Lower lobe of right lung (tissue), 2 donors: ENCODE results near the gene LRCH1. TPM values are rescaled to one million over a fixed set of nuclear protein-coding genes. Genes with fewer than 3 reads are reported as not detected.

Experiments
- ATAC-seq, 2 donors: fragments of 200-7000 bp; cut with Tn5 transposase; one replicate each; pipeline ENCODE4 v1.9.1; 2020 to 2022; ENCODE audit warnings: mild to moderate bottlenecking in 2 of 2, moderate library complexity in 2 of 2
- DNase-seq: peaks from one replicate; pipeline ENCODE4 v3.0.0-alpha.2; 2020
- H3K27ac ChIP-seq: fragments of 200-600 bp; one replicate; pipeline ENCODE4 v1.8.0; 2022
- H3K27me3 ChIP-seq: fragments of 200-600 bp; one replicate; pipeline ENCODE4 v1.8.0; 2022; ENCODE audit warnings: low read depth
- H3K36me3 ChIP-seq: fragments of 200-600 bp; one replicate; pipeline ENCODE4 v1.8.0; 2022; ENCODE audit warnings: mild to moderate bottlenecking
- H3K4me1 ChIP-seq: fragments of 200-600 bp; one replicate; pipeline ENCODE4 v1.8.0; 2022
- H3K4me3 ChIP-seq: fragments of 200-600 bp; one replicate; pipeline ENCODE4 v1.8.0; 2022; ENCODE audit warnings: mild to moderate bottlenecking
- H3K9me3 ChIP-seq: fragments of 200-600 bp; one replicate; pipeline ENCODE4 v1.8.0; 2022
- intact Hi-C: fragments of 100-400 bp; cut with DNase I; formaldehyde crosslinking; loops from one replicate; pipeline ENCODE4 v1.11.0; 2022
- total RNA-seq: library from RNA; stranded (reverse); fragmentation: NEBNext Ultra II Directional; extraction: Animal tissue kit (Norgen Biotek cat#: 25700); gene quantifications from one replicate; pipeline ENCODE4 v1.2.1, GENCODE V29; 2021
- TF ChIP-seq, protein P1 (sequence below): fragments of 200-600 bp; IDR thresholded peaks from one replicate; pipeline ENCODE4 v1.8.0; 2022; ENCODE audit warnings: antibody characterized with exemption, mild to moderate bottlenecking
- donor health status: DM: no; HTN: yes; CAD: no; lungs with severe emphysema.

The LRCH1 gene
- total RNA-seq, 1 donor from 2014 or later = 25.9 TPM

DNA sequence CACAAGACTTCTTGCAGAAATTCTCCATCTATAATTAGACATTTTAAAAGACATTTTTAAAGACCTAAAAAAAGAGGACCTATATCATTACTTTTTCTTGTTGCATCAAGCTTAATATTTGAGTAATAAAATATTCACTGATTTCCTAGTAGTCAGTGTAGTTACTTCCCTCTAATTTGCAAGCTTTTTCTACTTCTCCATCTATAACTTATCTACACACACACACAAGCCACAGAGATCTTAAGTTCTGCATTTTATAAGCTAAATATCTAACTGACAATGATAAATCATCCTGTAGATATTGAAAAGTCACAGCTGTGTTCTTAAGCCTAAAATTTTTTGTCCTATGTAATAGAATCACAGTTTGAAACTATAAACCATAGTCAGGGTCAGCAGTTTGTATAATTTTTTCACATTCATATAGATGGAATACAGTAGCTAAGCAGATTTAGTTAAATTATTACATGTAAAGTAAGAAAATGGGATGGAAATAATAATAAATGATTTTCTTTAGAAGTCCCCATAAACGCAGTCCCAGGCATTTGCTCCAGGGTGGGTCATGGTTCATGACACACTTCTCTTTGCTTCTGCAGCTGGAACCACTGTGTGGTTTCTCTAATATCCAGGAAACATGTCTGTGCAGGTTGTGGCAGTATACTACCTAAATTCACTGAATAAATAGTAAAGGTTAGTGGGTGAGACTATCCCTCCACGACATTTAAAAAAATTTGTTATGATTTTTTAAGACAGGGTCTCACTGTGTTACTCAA lies 183.8 kb downstream of the LRCH1 start:
- intact Hi-C loops = no loop called here
- ATAC-seq (no peak), DNase-seq (no peak)
- H3K4me1 ChIP-seq = no peaks in the 10 kb centered on the region
- no peak overlapping the region for H3K4me3 ChIP-seq
- H3K27me3 ChIP-seq = no peaks in the 10 kb centered on the region
- no peaks in the 10 kb centered on the region for H3K9me3 ChIP-seq
- TF ChIP-seq, protein P1, sequence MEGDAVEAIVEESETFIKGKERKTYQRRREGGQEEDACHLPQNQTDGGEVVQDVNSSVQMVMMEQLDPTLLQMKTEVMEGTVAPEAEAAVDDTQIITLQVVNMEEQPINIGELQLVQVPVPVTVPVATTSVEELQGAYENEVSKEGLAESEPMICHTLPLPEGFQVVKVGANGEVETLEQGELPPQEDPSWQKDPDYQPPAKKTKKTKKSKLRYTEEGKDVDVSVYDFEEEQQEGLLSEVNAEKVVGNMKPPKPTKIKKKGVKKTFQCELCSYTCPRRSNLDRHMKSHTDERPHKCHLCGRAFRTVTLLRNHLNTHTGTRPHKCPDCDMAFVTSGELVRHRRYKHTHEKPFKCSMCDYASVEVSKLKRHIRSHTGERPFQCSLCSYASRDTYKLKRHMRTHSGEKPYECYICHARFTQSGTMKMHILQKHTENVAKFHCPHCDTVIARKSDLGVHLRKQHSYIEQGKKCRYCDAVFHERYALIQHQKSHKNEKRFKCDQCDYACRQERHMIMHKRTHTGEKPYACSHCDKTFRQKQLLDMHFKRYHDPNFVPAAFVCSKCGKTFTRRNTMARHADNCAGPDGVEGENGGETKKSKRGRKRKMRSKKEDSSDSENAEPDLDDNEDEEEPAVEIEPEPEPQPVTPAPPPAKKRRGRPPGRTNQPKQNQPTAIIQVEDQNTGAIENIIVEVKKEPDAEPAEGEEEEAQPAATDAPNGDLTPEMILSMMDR = no peak
- no peak overlapping the region for H3K27ac ChIP-seq
- H3K36me3 ChIP-seq = peaks cover 55% of the 10 kb centered on the region

DNA sequence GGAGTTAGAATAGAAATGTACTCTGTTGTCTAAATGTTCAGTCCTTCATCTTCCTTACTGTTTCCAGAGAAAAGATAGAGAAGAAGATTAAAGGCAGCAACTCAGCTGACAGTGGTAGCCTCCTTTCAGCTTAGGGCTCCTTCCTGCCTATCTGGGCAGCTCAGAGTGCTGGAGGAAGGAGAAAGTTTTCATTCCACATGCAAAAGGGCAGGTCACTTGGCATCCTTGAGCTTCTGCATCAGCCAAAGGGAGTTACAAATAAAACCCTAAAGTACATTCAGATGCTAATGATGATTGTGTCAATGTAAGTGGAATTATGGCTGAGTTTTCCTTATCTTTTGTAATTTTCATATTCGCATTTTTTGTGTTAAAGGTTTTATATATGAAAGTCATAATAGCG lies 185.1 kb downstream of the LRCH1 start:
- TF ChIP-seq, protein P1 = no peak
- no peaks in the 10 kb centered on the region for H3K4me1 ChIP-seq
- H3K9me3 ChIP-seq = no peaks in the 10 kb centered on the region
- ATAC-seq = no peak
- no peak overlapping the region for H3K4me3 ChIP-seq
- H3K27me3 ChIP-seq = no peaks in the 10 kb centered on the region
- peaks cover 49% of the 10 kb centered on the region for H3K36me3 ChIP-seq
- DNase-seq = no peak
- H3K27ac ChIP-seq = no peak overlapping the region
- intact Hi-C loops = no loop called here

DNA sequence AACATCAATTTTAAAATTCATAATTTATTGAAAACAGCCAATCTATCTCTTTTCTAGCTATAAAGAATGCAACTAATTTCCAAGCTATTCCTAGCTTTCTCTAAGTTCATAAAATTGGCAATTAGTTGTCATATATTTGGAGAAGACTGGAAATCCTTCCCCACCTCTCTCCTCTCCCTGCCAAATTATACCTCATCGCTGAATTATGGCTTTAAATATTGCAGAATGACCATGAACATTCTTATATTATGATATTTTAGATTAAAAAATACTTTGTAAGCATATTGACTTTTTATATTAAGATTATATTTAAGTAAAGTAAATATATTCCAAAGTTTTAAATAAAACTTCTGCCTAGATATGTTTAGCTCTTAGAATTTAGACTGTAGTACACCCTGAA lies 185.8 kb downstream of the LRCH1 start:
- peaks cover 44% of the 10 kb centered on the region for H3K36me3 ChIP-seq
- ATAC-seq = no peak
- intact Hi-C loops = no loop called here
- no peaks in the 10 kb centered on the region for H3K27me3 ChIP-seq
- H3K9me3 ChIP-seq = no peaks in the 10 kb centered on the region
- TF ChIP-seq, protein P1 = no peak
- H3K4me1 ChIP-seq = no peaks in the 10 kb centered on the region
- H3K4me3 ChIP-seq = no peak overlapping the region
- H3K27ac ChIP-seq = no peak overlapping the region
- DNase-seq = no peak

DNA sequence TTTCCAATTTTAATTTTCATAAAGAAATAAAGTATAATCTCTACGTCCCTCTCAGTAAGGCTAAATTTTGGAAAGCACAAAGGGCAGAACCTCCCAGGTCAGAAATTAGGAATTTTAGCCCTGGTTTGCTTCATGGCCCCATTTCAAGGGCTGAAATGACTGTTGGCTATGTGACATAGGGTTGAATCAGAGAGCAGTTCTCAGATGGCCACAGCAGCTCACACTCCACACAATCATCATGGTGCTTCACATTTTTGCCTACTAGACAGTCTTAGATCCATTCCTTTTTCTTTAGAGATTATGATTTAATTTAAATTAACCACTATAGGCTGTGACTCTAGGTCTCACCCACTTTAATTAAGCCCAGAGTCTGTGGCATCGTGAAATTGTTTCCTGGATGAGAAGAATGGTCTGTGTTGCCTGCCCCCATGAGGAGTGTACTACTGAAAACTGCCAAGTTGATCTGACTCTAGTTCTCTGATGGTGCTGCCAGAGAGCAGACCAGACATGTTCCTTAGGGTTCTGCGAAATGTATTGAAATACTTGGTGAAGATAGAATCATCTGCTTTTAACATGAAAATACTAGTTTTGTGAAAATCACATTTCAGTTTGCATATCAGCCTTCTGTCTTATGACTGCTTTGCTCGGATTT lies 186.6 kb downstream of the LRCH1 start:
- TF ChIP-seq, protein P1 = no peak
- Histone ChIP-seq H3K27me3 (no peaks in the 10 kb centered on the region), H3K36me3 (peaks cover 41% of the 10 kb centered on the region), H3K27ac (no peak overlapping the region), H3K4me1 (no peaks in the 10 kb centered on the region), H3K9me3 (no peaks in the 10 kb centered on the region), H3K4me3 (no peak overlapping the region)
- DNase-seq (no peak), ATAC-seq (no peak)
- intact Hi-C loops = no loop called here

DNA sequence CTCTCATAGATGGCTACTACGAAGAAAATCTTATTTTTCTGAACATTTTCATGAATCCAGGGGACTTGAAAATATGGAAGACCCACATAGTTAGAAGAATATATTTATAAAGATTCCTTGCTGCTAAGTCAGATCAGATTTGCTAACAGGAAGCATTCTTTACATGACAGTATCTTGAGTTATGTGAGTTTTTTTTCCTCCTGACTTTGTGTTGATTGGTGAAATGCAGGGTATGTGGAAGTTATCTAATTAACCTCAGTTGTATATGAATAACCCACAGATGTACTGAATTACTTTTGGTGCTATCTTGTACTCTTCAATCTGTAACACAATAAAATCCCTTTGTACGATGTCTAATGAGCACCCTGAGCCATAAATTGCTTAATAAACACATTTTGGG lies 190.2 kb downstream of the LRCH1 start:
- H3K27ac ChIP-seq = no peak overlapping the region
- DNase-seq (no peak), ATAC-seq (no peak)
- H3K9me3 ChIP-seq = no peaks in the 10 kb centered on the region
- no peaks in the 10 kb centered on the region for H3K4me1 ChIP-seq
- TF ChIP-seq, protein P1 = no peak
- peaks cover 55% of the 10 kb centered on the region for H3K36me3 ChIP-seq
- intact Hi-C loops = no loop called here
- H3K4me3 ChIP-seq = no peak overlapping the region
- no peaks in the 10 kb centered on the region for H3K27me3 ChIP-seq
